ENCODE measurements around the gene DNAJB5.
"Not testable (repeated sequence)": the region's sequence is repeated elsewhere in the genome, so short reads cannot be mapped to it uniquely, and the experiment has no call there.

Gene DNAJB5

GRCh38 chr9:35001285-35001677 lies 11.7 kb downstream of the DNAJB5 start:
- no peak for DNase-seq

GRCh38 chr9:35001803-35002502 lies 12.4 kb downstream of the DNAJB5 start:
- DNase-seq = no peak

- DNase-seq = no peak
Measured at GRCh38 chr9:35002623-35003022, 13.1 kb downstream of the DNAJB5 start.

DNA sequence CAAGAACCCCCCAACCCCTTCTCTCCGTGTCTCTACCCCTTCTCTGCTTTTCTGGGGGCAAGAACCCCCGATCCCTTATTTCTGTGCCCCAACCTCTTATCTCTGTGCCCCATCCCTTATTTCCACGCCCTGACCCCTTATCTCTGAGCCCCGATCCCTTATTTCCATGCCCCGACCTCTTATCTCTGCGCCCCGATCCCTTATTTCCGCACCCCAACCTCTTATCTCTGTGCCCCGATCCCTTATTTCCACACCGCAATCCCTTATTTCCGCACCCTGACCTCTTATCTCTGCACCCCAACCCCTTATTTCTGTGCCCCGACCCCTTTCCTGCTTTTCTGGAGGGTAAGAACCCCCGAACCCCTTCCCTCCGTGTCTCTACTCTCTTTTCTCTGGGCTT lies 14.8 kb downstream of the DNAJB5 start:
- DNase-seq = not testable (repeated sequence)

DNA sequence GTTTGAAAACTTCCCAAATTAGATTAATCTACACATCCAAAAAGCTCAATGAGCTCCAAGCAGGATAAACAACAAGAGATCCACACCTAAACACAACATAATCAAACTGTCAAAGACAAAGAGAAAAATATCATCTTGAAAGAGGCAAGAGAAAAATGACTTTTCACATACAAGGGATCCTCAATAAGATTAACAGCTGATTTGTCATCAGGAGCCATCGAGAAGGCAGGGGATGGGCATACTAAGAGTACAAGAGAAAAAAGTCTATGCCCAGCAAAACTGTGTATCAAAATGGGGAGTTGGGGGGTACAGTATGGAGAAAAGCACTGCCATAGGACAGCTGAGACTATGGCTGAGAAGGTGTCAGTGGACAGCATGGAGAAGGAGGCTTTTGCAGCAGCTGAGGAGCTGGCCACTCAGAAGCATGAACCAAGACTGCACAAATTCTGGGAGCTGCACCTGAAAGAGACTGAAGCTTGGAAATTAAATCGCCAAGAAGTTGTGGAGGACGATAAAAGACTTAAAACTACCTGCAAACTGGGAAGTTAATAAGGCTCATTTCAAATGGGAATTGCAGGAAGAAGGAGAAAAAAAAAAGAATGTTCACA lies 20.9 kb downstream of the DNAJB5 start:
- no peak for DNase-seq

DNA sequence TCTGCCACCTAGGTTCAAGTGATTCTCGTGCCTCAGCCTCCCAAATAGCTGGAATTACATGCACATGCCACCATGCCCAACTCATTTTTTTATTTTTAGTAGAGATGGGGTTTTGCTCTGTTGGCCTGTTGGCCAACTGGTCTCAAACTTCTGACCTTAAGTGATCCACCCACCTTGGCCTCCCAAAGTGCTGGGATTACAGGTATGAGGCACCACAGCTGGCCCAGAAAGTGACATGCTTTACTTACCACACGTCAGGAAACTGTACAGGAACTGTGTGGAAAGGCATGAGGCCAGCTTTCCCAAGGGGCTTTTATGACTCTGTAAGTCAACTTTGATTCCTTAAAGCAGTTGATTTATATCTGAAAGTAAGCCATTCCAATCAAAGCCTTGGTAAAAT lies 25.0 kb downstream of the DNAJB5 start:
- no peak for DNase-seq

GRCh38 chr9:35023443-35023842 lies 33.9 kb downstream of the DNAJB5 start:
- DNase-seq = peak; percentile 77

DNA sequence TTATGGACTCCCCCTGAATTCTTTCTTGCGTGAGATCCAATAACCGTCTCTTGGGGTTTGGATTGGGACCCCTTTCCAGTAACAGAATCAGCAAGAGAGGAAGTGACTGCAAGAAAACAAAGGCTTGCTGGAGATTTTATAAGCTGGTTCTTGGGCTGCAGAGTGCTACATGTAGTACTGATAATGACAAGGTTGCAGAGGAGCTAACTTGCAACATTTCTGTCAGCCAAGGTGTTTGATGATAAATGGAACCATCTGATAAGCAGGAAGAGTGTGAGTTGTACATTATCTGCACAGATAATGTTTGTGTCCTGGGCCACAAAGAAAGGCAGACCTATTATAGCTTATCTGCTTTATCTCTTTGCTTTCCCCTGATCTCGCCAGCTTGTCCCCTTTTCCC lies 37.1 kb downstream of the DNAJB5 start:
- no peak for DNase-seq

DNA sequence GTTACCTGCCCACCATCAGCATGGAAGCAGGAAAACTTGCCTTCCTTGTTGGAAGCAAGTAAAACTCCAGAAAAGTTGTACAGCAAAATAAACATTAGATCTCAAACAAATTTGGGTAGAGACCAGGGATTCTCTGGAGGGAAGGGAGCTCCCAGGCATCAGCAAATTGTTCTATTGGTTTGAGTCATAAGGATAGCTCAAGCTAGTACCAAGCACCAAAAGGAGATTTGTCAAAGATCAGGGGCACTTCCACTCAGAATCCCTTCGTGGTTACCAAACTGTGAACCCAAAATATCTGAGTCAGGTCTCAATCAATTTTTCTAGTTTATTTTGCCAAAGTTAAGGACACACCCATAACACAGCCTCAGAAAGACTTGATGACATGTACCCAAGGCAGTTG lies 37.8 kb downstream of the DNAJB5 start:
- DNase-seq = no peak

GRCh38 chr9:35027860-35028259 lies 38.3 kb downstream of the DNAJB5 start:
- DNase-seq = no peak

DNA sequence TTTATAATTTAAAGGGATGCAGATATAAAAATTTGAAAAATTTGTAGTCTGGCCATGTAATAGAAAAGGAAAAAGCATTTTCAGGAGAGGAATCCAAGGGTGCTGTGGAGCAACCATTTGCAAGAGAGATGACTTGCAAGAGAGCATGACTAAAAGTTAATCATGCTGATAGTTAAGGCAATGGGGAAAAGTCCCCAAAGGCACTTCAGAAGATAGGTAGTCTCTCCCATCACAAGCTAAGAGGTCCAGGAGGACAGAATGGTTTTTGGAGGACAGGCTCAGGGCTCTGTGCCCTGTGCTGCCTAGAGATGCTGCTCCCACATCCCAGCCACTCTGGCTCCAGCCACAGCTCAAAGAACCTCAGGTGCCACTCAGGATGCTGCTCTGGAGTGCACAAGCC lies 38.8 kb downstream of the DNAJB5 start:
- no peak for DNase-seq

DNA sequence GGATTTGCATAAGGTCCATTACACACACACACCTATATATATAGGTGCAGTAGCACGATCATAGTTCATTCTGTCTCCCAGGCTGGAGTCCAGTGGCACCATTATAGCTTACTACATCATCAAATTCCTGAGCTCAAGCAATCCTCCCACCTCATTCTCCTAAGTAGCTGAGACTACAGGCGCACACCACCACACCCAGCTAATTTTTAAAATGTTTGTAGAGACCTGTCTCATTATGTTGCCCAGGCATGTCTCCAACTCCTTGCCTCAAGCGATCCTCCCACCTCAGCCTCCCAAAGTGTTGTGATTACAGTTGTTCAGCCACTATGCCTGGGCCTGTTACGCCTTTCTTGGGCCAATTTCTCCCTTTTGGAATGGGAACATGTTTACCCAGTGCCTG lies 39.7 kb downstream of the DNAJB5 start:
- no peak for DNase-seq

DNA sequence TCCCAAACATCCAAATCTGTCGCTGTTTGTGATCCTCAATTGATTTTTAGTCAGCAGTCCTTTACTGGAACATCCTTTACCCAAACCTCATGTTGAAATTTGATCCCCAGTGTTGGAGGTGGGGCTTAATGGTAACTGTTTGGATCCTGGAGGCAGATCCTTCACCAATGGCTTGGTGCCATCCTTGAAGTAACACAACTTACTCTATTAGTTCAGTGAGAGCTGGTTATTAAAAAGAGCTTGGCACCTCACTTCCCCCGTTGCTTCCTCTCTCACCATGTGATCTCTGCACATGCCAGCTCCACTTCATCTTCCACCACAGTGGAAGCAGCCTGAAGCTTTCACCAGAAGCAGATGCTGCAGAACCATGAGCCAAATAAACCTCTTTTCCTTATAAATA lies 40.3 kb downstream of the DNAJB5 start:
- no peak for DNase-seq

- no peak for DNase-seq
Measured at GRCh38 chr9:35033101-35033500, 43.6 kb downstream of the DNAJB5 start.

GRCh38 chr9:35035851-35036701 lies 46.5 kb downstream of the DNAJB5 start:
- DNase-seq = no peak

DNA sequence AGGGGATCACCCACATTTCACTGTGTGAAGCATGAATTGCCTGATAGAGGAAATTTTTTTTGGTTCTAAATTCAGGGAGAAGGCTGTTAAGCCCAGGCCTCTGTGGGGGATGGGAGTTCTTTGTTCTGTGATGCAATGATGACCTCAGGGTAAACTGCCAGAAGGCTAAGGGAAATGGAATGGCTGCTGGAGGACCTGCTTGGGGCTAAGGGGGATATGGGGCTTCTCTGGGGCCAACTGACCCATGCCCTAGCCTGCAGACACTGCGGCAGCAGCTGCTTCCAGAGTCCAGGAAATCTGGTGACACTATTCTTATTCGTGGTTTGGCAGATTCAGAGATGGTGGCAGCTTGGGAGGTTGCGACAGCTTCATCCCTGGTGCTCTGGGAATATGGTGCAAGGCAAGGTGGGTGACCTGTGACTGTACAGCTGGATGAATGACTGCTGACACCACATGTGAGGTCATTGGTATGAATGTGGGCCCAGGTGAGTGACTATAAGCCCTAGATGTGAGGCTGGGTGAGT lies 52.6 kb downstream of the DNAJB5 start:
- DNase-seq = no peak

GRCh38 chr9:35042891-35043545 lies 53.5 kb downstream of the DNAJB5 start:
- DNase-seq = no peak

DNA sequence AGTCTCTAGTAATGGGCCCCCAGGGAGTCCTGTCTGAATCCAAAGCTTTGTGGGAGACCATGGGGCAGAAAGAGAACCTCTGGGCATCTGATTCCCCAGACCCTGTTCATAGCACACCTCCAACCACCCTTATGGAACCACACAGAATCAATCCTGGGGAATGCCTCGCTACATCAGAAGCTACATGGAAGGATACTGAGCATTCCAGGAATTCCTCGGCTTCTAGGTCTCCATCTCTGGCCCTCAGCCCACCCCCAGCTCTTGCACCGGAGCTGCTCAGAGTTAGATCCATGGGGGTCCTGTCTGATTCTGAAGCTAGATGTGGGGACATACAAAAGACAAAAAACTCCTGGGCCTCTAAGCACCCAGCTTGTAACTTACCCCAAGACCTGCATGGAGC lies 54.5 kb downstream of the DNAJB5 start:
- no peak for DNase-seq

Data from NCI-H82 (cell line).